ENCODE data around the gene PSMB7.
A peak's percentile ranks its signal among the peaks of the same experiment; 100 is the strongest.

Gene PSMB7

DNA sequence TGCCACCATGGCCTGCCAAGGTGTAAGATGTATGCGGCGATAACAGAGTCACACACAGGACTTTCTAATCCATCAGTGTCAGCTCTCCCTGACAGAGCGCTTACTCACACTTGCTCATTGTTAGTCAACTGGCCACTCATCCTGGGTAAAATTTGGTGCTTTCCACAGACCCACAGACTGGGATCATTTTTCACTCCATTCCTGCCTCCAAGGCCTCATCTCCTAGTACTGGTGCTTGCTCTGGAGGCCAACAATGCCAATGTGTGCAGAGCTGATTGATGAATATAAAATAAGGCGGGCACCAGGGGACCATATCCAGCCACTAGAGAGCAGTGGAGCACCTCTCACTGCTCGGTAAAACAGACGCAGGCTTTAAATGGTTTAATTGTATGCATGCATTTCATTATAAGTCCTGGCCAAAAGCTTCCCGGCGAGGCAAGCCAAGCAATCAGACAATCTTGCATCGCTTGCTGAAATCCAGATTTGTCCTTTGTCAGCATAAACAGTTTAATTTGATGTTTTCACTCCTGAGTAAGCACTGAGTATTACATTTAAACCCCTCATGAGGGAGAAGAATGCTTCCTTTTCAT is 22.3 kb downstream of the PSMB7 start:
- Histone ChIP-seq H2AK5ac (ENCODE audit: low read length, severe bottlenecking) (no peak overlapping the region), H2AFZ (ENCODE audit: low read depth, low read length) (no peak overlapping the region), H4K8ac (ENCODE audit: low read length) (peak overlapping the region; percentile 12), H4K91ac (ENCODE audit: low read length) (no peak overlapping the region), H3K27me3 (ENCODE audit: control insufficient read depth in 1 of 2, insufficient read depth in 1 of 2, low read length in 2 of 2) (no peaks in the 10 kb centered on the region), H3K9me3 (ENCODE audit: control insufficient read depth, low read length) (no peaks in the 10 kb centered on the region), H2BK15ac (ENCODE audit: low read depth, poor library complexity, severe bottlenecking) (no peak overlapping the region), H2BK5ac (ENCODE audit: low read depth, low read length, poor library complexity, severe bottlenecking) (no peak overlapping the region), H3K4me1 (ENCODE audit: control insufficient read depth, insufficient read depth, low read depth, low read length) (peaks cover 24% of the 10 kb centered on the region), H3K4ac (ENCODE audit: low read depth in 1 of 2, low read length in 2 of 2) (no peak overlapping the region), H2BK120ac (ENCODE audit: low read depth, low read length) (no peak overlapping the region), H3K27ac (ENCODE audit: low read length, poor library complexity, severe bottlenecking) (peak overlapping the region; percentile 47), H3K79me1 (replicated peaks; ENCODE audit: low read length, poor library complexity, severe bottlenecking) (peaks cover 13% of the 10 kb centered on the region), H3K18ac (ENCODE audit: low read depth in 1 of 2, low read length in 2 of 2) (no peak overlapping the region), H2BK12ac (ENCODE audit: low read length in 2 of 2) (no peak overlapping the region), H3K4me3 (ENCODE audit: insufficient read depth in 1 of 2, low read depth in 1 of 2, low read length in 2 of 2) (peak overlapping the region in 1 of 2 experiments; percentile 3), H3K36me3 (ENCODE audit: control insufficient read depth in 1 of 2, insufficient read depth in 2 of 2, low read depth in 1 of 2, low read length in 2 of 2) (peaks cover 14 to 31% of the 10 kb centered on the region in 2 experiments), H3K9ac (ENCODE audit: low read length) (peak overlapping the region; percentile 49), H3K14ac (ENCODE audit: low read length in 2 of 2) (no peak overlapping the region), H3K4me2 (ENCODE audit: low read length, poor library complexity, severe bottlenecking) (peak overlapping the region; percentile 23), H3K23ac (ENCODE audit: low read length in 2 of 2) (peak overlapping the region in 1 of 2 experiments; percentile 78)
- peak; percentile 76 for DNase-seq
- 41% methylated on average over 9 of the region's 9 CpGs for WGBS

DNA sequence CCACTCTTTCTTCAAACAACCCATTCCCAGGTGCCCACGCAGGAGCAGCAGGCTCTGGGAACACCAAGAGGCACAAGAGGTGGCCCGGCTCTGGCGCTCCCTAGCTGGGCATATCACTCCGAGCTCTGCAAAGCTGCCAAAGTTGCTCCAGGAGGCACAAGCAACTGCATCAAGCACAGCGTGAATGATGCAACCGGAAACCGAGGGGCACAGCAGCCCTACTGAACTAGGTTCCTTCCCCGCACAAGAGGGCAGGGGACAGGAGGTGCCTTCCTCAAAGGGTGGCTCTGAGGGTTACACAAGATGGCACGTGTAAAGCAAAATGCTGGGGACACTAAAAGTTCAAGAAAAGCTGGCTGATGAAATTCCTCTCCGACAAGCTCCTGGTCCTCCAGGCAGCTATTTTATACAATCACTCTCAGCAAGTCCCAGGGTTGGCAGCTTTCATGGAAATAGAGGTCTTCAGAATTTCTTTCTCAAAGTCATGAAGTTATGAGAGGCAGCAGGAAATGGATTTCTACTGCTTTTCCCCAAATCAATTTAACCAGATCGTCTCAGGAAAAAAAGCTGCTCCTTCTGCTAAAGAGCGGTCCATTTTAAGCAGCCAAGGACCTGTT is 22.9 kb downstream of the PSMB7 start:
- H2BK15ac ChIP-seq (ENCODE audit: low read depth, poor library complexity, severe bottlenecking), result no peak overlapping the region
- H3K9ac ChIP-seq (ENCODE audit: low read length), result peak overlapping the region; percentile 49
- H2AFZ ChIP-seq (ENCODE audit: low read depth, low read length), result no peak overlapping the region
- peaks cover 24% of the 10 kb centered on the region for H3K4me1 ChIP-seq (ENCODE audit: control insufficient read depth, insufficient read depth, low read depth, low read length)
- no peak overlapping the region for H2BK12ac ChIP-seq (ENCODE audit: low read length in 2 of 2)
- peak overlapping the region in 1 of 2 experiments; percentile 3 for H3K4me3 ChIP-seq (ENCODE audit: insufficient read depth in 1 of 2, low read depth in 1 of 2, low read length in 2 of 2)
- H3K27ac ChIP-seq (ENCODE audit: low read length, poor library complexity, severe bottlenecking), result peak overlapping the region; percentile 19
- H4K91ac ChIP-seq (ENCODE audit: low read length), result no peak overlapping the region
- no peak overlapping the region for H3K23ac ChIP-seq (ENCODE audit: low read length in 2 of 2)
- H3K36me3 ChIP-seq (ENCODE audit: control insufficient read depth in 1 of 2, insufficient read depth in 2 of 2, low read depth in 1 of 2, low read length in 2 of 2), result peaks cover 12 to 31% of the 10 kb centered on the region in 2 experiments
- no peaks in the 10 kb centered on the region for H3K9me3 ChIP-seq (ENCODE audit: control insufficient read depth, low read length)
- H4K8ac ChIP-seq (ENCODE audit: low read length), result no peak overlapping the region
- H3K79me1 ChIP-seq (replicated peaks; ENCODE audit: low read length, poor library complexity, severe bottlenecking), result peaks cover 13% of the 10 kb centered on the region
- H3K18ac ChIP-seq (ENCODE audit: low read depth in 1 of 2, low read length in 2 of 2), result peak overlapping the region in 1 of 2 experiments; percentile 18
- H3K14ac ChIP-seq (ENCODE audit: low read length in 2 of 2), result peak overlapping the region in 1 of 2 experiments; percentile 92
- H3K4me2 ChIP-seq (ENCODE audit: low read length, poor library complexity, severe bottlenecking), result no peak overlapping the region
- WGBS, result 92% methylated on average over 12 of the region's 12 CpGs
- no peaks in the 10 kb centered on the region for H3K27me3 ChIP-seq (ENCODE audit: control insufficient read depth in 1 of 2, insufficient read depth in 1 of 2, low read length in 2 of 2)
- DNase-seq, result no peak
- H2BK5ac ChIP-seq (ENCODE audit: low read depth, low read length, poor library complexity, severe bottlenecking), result no peak overlapping the region
- no peak overlapping the region for H2AK5ac ChIP-seq (ENCODE audit: low read length, severe bottlenecking)
- H2BK120ac ChIP-seq (ENCODE audit: low read depth, low read length), result no peak overlapping the region
- no peak overlapping the region for H3K4ac ChIP-seq (ENCODE audit: low read depth in 1 of 2, low read length in 2 of 2)

DNA sequence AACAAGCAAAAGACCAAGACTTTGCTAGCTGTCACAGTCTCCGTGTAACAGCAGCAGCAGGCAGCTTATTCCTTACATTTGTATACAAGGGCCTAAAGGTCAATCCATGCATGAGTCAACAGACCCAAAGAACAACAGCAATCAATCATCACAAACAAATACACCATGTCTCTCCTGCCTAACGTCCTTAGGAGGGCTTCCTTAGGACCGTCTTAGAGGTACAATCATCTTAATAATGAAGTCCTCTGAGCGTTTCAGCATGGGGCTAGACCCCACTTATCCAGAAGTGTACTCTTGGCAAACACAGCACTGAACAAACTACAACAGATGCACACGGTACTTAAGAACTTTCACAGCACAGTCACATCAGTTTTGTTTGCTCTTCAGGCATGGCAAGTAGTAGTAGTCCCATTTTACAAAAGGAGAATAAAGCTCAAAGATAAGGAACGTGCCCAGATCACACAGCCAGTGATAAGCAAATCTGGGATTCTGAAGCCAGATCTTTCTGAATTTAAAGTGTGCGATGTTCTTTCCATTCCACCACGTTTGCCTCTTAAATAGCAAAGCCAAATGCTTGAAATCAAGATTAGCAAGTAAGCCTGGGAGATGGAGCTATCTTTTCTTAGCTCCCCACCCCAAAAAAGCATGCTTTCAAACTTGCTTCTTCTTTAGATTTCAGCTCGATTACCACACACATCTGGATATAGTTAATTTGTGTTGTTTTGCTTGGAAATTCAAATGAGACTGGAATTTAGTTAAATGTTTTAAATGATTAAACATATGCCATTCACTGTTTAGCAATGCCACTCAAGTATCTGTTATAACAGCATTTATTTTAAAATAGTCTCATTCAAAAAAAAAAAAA is 24.2 kb downstream of the PSMB7 start:
- Histone ChIP-seq H3K4ac (ENCODE audit: low read depth in 1 of 2, low read length in 2 of 2) (no peak overlapping the region), H4K91ac (ENCODE audit: low read length) (no peak overlapping the region)
- WGBS, result 15% methylated on average over 8 of the region's 9 CpGs

More for the DNA sequence above, 24.2 kb downstream of the PSMB7 start:
- H4K8ac ChIP-seq (ENCODE audit: low read length), result no peak overlapping the region
- no peak overlapping the region for H2BK5ac ChIP-seq (ENCODE audit: low read depth, low read length, poor library complexity, severe bottlenecking)
- H3K4me3 ChIP-seq (ENCODE audit: insufficient read depth in 1 of 2, low read depth in 1 of 2, low read length in 2 of 2), result peak overlapping the region in 1 of 2 experiments; percentile 44
- peak overlapping the region in 1 of 2 experiments; percentile 52 for H2BK12ac ChIP-seq (ENCODE audit: low read length in 2 of 2)
- no peak overlapping the region for H2BK120ac ChIP-seq (ENCODE audit: low read depth, low read length)
- H3K18ac ChIP-seq (ENCODE audit: low read depth in 1 of 2, low read length in 2 of 2), result no peak overlapping the region
- H3K36me3 ChIP-seq (ENCODE audit: control insufficient read depth in 1 of 2, insufficient read depth in 2 of 2, low read depth in 1 of 2, low read length in 2 of 2), result peaks cover 8 to 18% of the 10 kb centered on the region in 2 experiments
- peak overlapping the region; percentile 70 for H2AK5ac ChIP-seq (ENCODE audit: low read length, severe bottlenecking)
- no peak overlapping the region for H2AFZ ChIP-seq (ENCODE audit: low read depth, low read length)
- peak overlapping the region; percentile 71 for H3K9ac ChIP-seq (ENCODE audit: low read length)
- H3K79me1 ChIP-seq (replicated peaks; ENCODE audit: low read length, poor library complexity, severe bottlenecking), result peaks cover 7% of the 10 kb centered on the region
- no peaks in the 10 kb centered on the region for H3K27me3 ChIP-seq (ENCODE audit: control insufficient read depth in 1 of 2, insufficient read depth in 1 of 2, low read length in 2 of 2)
- H3K4me1 ChIP-seq (ENCODE audit: control insufficient read depth, insufficient read depth, low read depth, low read length), result peaks cover 24% of the 10 kb centered on the region
- H2BK15ac ChIP-seq (ENCODE audit: low read depth, poor library complexity, severe bottlenecking), result no peak overlapping the region
- peak; percentile 88 for DNase-seq
- H3K23ac ChIP-seq (ENCODE audit: low read length in 2 of 2), result no peak overlapping the region
- H3K14ac ChIP-seq (ENCODE audit: low read length in 2 of 2), result no peak overlapping the region
- no peak overlapping the region for H3K4me2 ChIP-seq (ENCODE audit: low read length, poor library complexity, severe bottlenecking)
- no peaks in the 10 kb centered on the region for H3K9me3 ChIP-seq (ENCODE audit: control insufficient read depth, low read length)
- no peak overlapping the region for H3K27ac ChIP-seq (ENCODE audit: low read length, poor library complexity, severe bottlenecking)

All from mesenchymal stem cell (in vitro differentiated cells and primary cell).